Measurements from ENCODE around the gene HARBI1.
A peak's percentile ranks its signal among the peaks of the same experiment; 100 is the strongest.

Gene HARBI1

GRCh38 chr11:46617134-46617971, at the start of gene HARBI1, which contains the start of gene ATG13:
TSS of gene HARBI1 (minus strand) at chr11:46617227. CDS start at chr11:46616237, 990 bp downstream.
TSS of gene ATG13 (plus strand) at chr11:46617553. CDS start at chr11:46644292, 26,739 bp downstream.
- Histone ChIP-seq H3K9me3 (ENCODE audit: control insufficient read depth, insufficient read depth, low read length) (no peaks in the 10 kb centered on the region), H3K36me3 (ENCODE audit: insufficient read depth, low read length) (peaks cover 4% of the 10 kb centered on the region; the same call in 1 of the 2 replicates), H3K4me1 (ENCODE audit: insufficient read depth, low read length) (peaks cover 4% of the 10 kb centered on the region; the same call in 1 of the 2 replicates), H3K9ac (ENCODE audit: low read depth, low read length) (peak within 1 kb of the TSS; percentile 75)

GRCh38 chr11:46666516-46666915, 49.5 kb upstream of the HARBI1 start:
- Histone ChIP-seq H3K36me3 (ENCODE audit: insufficient read depth, low read length) (peaks cover 21% of the 10 kb centered on the region), H3K9ac (ENCODE audit: low read depth, low read length) (no peak overlapping the region), H3K9me3 (ENCODE audit: control insufficient read depth, insufficient read depth, low read length) (no peaks in the 10 kb centered on the region), H3K4me1 (ENCODE audit: insufficient read depth, low read length) (no peaks in the 10 kb centered on the region)

DNA sequence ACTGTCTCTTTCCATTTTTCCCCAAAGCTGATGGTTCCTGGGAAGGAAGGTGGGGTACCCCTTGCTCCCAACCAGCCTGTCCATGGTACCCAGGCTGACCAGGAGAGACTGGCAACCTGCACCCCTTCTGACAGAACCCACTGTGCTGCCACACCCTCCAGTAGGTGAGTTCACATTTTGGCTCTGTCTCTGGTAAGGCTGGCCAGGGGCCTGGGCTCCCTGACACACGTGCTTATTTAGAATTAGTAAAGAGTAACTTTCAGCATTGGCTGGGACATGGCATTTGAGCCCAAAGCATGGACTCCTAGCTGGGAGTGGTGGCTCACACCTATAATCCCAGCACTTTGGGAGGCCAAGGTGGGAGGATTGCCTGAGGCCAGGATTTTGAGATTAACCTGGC, 48.3 kb upstream of the HARBI1 start:
- Histone ChIP-seq H3K4me1 (ENCODE audit: insufficient read depth, low read length) (no peaks in the 10 kb centered on the region), H3K36me3 (ENCODE audit: insufficient read depth, low read length) (peaks cover 16% of the 10 kb centered on the region), H3K9ac (ENCODE audit: low read depth, low read length) (no peak overlapping the region), H3K9me3 (ENCODE audit: control insufficient read depth, insufficient read depth, low read length) (no peaks in the 10 kb centered on the region)

GRCh38 chr11:46664612-46665011, 47.6 kb upstream of the HARBI1 start:
- no peaks in the 10 kb centered on the region for H3K9me3 ChIP-seq (ENCODE audit: control insufficient read depth, insufficient read depth, low read length)
- no peaks in the 10 kb centered on the region for H3K4me1 ChIP-seq (ENCODE audit: insufficient read depth, low read length)
- H3K36me3 ChIP-seq (ENCODE audit: insufficient read depth, low read length): peaks cover 19% of the 10 kb centered on the region
- no peak overlapping the region for H3K9ac ChIP-seq (ENCODE audit: low read depth, low read length)

- H3K9ac ChIP-seq (ENCODE audit: low read depth, low read length): no peak overlapping the region
- peaks cover 24% of the 10 kb centered on the region for H3K36me3 ChIP-seq (ENCODE audit: insufficient read depth, low read length)
- no peaks in the 10 kb centered on the region for H3K4me1 ChIP-seq (ENCODE audit: insufficient read depth, low read length)
- H3K9me3 ChIP-seq (ENCODE audit: control insufficient read depth, insufficient read depth, low read length): no peaks in the 10 kb centered on the region
Measured at GRCh38 chr11:46663277-46663940, 46.4 kb upstream of the HARBI1 start.

DNA sequence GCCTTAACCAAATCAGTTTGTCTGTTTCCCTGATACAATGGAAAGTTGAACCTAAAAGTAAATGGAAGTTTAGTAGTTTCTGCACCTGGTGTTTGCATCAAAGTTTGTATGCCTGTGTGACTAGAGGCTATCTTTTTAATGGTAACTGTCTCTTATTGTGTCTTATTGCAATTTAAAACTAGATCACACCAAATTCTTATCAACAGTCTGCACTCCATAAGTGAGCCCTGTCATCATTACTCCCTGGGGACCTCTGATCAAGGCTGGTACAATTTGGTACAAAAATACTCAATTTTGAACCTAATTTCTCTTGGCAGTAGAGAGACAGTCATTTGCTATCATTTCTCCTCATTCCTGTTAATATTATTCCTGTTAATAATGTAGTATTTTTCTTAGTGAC, 45.3 kb upstream of the HARBI1 start:
- peaks cover 27% of the 10 kb centered on the region for H3K36me3 ChIP-seq (ENCODE audit: insufficient read depth, low read length)
- no peaks in the 10 kb centered on the region for H3K4me1 ChIP-seq (ENCODE audit: insufficient read depth, low read length)
- H3K9ac ChIP-seq (ENCODE audit: low read depth, low read length): no peak overlapping the region
- H3K9me3 ChIP-seq (ENCODE audit: control insufficient read depth, insufficient read depth, low read length): no peaks in the 10 kb centered on the region

GRCh38 chr11:46661836-46662235, 44.8 kb upstream of the HARBI1 start:
- Histone ChIP-seq H3K36me3 (ENCODE audit: insufficient read depth, low read length) (peaks cover 30% of the 10 kb centered on the region), H3K9me3 (ENCODE audit: control insufficient read depth, insufficient read depth, low read length) (no peaks in the 10 kb centered on the region), H3K9ac (ENCODE audit: low read depth, low read length) (no peak overlapping the region), H3K4me1 (ENCODE audit: insufficient read depth, low read length) (no peaks in the 10 kb centered on the region)

GRCh38 chr11:46659908-46660307, 42.9 kb upstream of the HARBI1 start:
- Histone ChIP-seq H3K9me3 (ENCODE audit: control insufficient read depth, insufficient read depth, low read length) (no peaks in the 10 kb centered on the region), H3K9ac (ENCODE audit: low read depth, low read length) (no peak overlapping the region), H3K4me1 (ENCODE audit: insufficient read depth, low read length) (no peaks in the 10 kb centered on the region), H3K36me3 (ENCODE audit: insufficient read depth, low read length) (peaks cover 36% of the 10 kb centered on the region; the same call in 1 of the 2 replicates)

DNA sequence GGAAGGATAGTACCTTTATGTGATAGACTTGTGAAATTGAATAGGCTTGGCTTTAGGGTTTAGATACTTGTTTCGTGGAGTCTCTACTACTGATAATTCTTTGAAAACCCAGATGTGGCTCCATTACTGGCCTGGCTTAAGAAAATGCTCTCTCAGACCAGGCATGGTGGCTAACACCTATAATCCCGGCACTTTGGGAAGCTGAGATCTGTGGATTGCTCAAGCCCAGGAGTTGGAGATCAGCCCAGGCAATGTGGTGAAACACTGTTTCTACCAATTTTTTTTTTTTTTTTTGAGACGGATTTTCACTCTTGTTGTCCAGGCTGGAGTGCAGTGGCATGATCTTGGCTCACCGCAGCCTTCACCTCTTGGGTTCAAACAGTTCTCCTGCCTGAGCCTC, 41.2 kb upstream of the HARBI1 start:
- Histone ChIP-seq H3K4me1 (ENCODE audit: insufficient read depth, low read length) (no peaks in the 10 kb centered on the region), H3K36me3 (ENCODE audit: insufficient read depth, low read length) (peaks cover 32% of the 10 kb centered on the region; the same call in 1 of the 2 replicates), H3K9me3 (ENCODE audit: control insufficient read depth, insufficient read depth, low read length) (no peaks in the 10 kb centered on the region), H3K9ac (ENCODE audit: low read depth, low read length) (no peak overlapping the region)

GRCh38 chr11:46657186-46657585, 40.2 kb upstream of the HARBI1 start:
- Histone ChIP-seq H3K4me1 (ENCODE audit: insufficient read depth, low read length) (no peaks in the 10 kb centered on the region), H3K9me3 (ENCODE audit: control insufficient read depth, insufficient read depth, low read length) (no peaks in the 10 kb centered on the region), H3K36me3 (ENCODE audit: insufficient read depth, low read length) (peaks cover 36% of the 10 kb centered on the region; the same call in 1 of the 2 replicates), H3K9ac (ENCODE audit: low read depth, low read length) (no peak overlapping the region)

- Histone ChIP-seq H3K4me1 (ENCODE audit: insufficient read depth, low read length) (no peaks in the 10 kb centered on the region), H3K36me3 (ENCODE audit: insufficient read depth, low read length) (peaks cover 35% of the 10 kb centered on the region; the same call in 1 of the 2 replicates), H3K9ac (ENCODE audit: low read depth, low read length) (no peak overlapping the region), H3K9me3 (ENCODE audit: control insufficient read depth, insufficient read depth, low read length) (no peaks in the 10 kb centered on the region)
Measured at GRCh38 chr11:46655631-46656030, 38.6 kb upstream of the HARBI1 start.

DNA sequence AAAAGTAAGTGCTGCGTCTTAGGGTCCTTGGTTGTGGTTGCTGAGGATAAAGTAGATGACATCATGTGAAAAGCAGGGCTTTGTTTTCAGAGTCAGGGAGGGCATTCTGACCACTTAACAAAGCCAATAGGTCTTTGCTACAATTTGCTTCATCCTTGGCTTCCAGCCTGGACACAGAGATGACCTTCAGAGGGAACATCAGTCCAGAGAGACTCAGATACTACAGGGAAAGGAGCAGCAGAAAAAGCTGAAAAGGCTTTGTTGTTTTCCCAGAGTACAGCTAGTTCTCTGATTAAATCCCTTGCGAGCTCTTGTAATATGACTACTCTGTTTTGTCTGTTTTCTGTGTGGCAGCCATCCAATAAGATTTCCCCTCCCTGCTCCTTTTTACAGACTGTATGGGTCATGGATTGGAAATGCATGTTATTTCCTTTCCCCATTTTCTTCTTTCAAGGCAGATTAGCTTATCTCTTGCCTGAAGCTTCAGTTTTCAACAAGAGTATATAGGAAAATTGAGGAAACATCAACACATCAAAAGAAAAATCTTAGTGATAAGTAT, 32.2 kb upstream of the HARBI1 start:
- H3K9me3 ChIP-seq (ENCODE audit: control insufficient read depth, insufficient read depth, low read length): no peaks in the 10 kb centered on the region
- H3K36me3 ChIP-seq (ENCODE audit: insufficient read depth, low read length): peaks cover 11% of the 10 kb centered on the region
- no peak overlapping the region for H3K9ac ChIP-seq (ENCODE audit: low read depth, low read length)

DNA sequence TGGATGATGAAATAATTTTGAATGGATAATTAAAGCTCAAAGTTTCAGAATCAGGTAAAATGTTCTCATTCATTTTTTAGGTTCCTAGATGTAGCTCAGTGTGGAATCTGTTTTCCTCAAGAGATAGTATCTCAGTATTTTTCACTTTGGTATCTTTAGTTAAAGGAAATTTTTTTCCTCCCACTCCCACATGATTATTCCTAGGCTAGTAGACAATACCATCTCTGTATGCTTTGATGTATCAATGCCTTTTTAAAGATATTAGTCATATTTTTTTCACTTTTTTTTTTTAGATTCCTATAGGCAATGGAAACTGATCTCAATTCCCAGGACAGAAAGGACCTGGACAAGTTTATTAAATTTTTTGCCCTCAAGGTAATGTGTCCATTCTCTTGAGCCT, 27.0 kb upstream of the HARBI1 start:
- Histone ChIP-seq H3K4me1 (ENCODE audit: insufficient read depth, low read length) (no peaks in the 10 kb centered on the region), H3K36me3 (ENCODE audit: insufficient read depth, low read length) (peaks cover 4% of the 10 kb centered on the region), H3K9me3 (ENCODE audit: control insufficient read depth, insufficient read depth, low read length) (no peaks in the 10 kb centered on the region), H3K9ac (ENCODE audit: low read depth, low read length) (no peak overlapping the region)

More for the DNA sequence above, 32.2 kb upstream of the HARBI1 start:
- H3K4me1 ChIP-seq (ENCODE audit: insufficient read depth, low read length): peaks cover 3% of the 10 kb centered on the region; the same call in 1 of the 2 replicates

- Histone ChIP-seq H3K9ac (ENCODE audit: low read depth, low read length) (no peak overlapping the region), H3K9me3 (ENCODE audit: control insufficient read depth, insufficient read depth, low read length) (no peaks in the 10 kb centered on the region), H3K36me3 (ENCODE audit: insufficient read depth, low read length) (peaks cover 4% of the 10 kb centered on the region), H3K4me1 (ENCODE audit: insufficient read depth, low read length) (no peaks in the 10 kb centered on the region)
Measured at GRCh38 chr11:46643531-46643930, 26.5 kb upstream of the HARBI1 start.
